DND-41 (cell line): ENCODE measurements around the gene GPALPP1.

Experiments
- ATAC-seq: fragments of 200-7000 bp; cut with Tn5 transposase; 3 replicates; pipeline ENCODE4 v1.9.1; 2021; ENCODE audit warnings: low read depth; ENCODE audit not compliant: insufficient read depth
- DNase-seq: peaks from one replicate; pipeline ENCODE4 v3.0.0-alpha.2; 2020
- H2AFZ ChIP-seq: 2 replicates; pipeline ENCODE4 v1.6.0; 2012; ENCODE audit warnings: low read depth, low read length
- H3K27ac ChIP-seq: 2 replicates; pipeline ENCODE4 v1.5.1; 2012; ENCODE audit warnings: low read length, inconsistent platforms
- H3K27me3 ChIP-seq: fragments of 200-600 bp; sonication (generic); 2 replicates; pipeline ENCODE4 v1.6.0; 2012; ENCODE audit warnings: low read length, mild to moderate bottlenecking, inconsistent platforms; ENCODE audit not compliant: insufficient read depth, poor library complexity
- H3K36me3 ChIP-seq: 2 replicates; pipeline ENCODE4 v1.5.1; 2012; ENCODE audit warnings: low read length, inconsistent platforms; ENCODE audit not compliant: insufficient read depth
- H3K4me1 ChIP-seq: 2 replicates; pipeline ENCODE4 v1.5.1; 2012; ENCODE audit warnings: mild to moderate bottlenecking, low read length; ENCODE audit not compliant: insufficient read depth
- H3K4me2 ChIP-seq: 2 replicates; pipeline ENCODE4 v1.6.0; 2012; ENCODE audit warnings: mild to moderate bottlenecking, moderate library complexity, low read length, inconsistent platforms; ENCODE audit not compliant: insufficient read depth
- H3K4me3 ChIP-seq, 2 experiments: fragments of 200-600 bp in 1 of 2; shearing (Covaris generic) in 1 of 2; 2 replicates each; pipeline ENCODE4 v1.5.1; 2012 to 2016; ENCODE audit warnings: inconsistent platforms in 2 of 2, low read length in 2 of 2, mild to moderate bottlenecking in 2 of 2, low read depth in 1 of 2, moderate library complexity in 1 of 2
- H3K79me2 ChIP-seq: 2 replicates; pipeline ENCODE4 v1.6.0; 2012; ENCODE audit warnings: low read length, inconsistent platforms; ENCODE audit not compliant: insufficient read depth
- H3K9ac ChIP-seq: 2 replicates; pipeline ENCODE4 v1.6.0; 2012; ENCODE audit warnings: low read depth, mild to moderate bottlenecking, inconsistent platforms, low read length, moderate library complexity
- H3K9me3 ChIP-seq: 2 replicates; pipeline ENCODE4 v1.5.1; 2012; ENCODE audit warnings: low read length, moderate library complexity, mild to moderate bottlenecking, inconsistent platforms; ENCODE audit not compliant: insufficient read depth, severe bottlenecking
- H4K20me1 ChIP-seq: 2 replicates; pipeline ENCODE4 v1.6.0; 2012; ENCODE audit warnings: low read length; ENCODE audit not compliant: insufficient read depth
- CTCF ChIP-seq: IDR thresholded peaks from 2 replicates; pipeline ENCODE4 v1.5.1; 2012; ENCODE audit warnings: borderline replicate concordance, low read length, moderate library complexity, mild to moderate bottlenecking; ENCODE audit not compliant: poor library complexity, severe bottlenecking; ENCODE audit errors: extremely low read depth
- EZH2 ChIP-seq: IDR thresholded peaks from 3 replicates; pipeline ENCODE4 v1.6.1; 2012; ENCODE audit warnings: borderline replicate concordance, low read depth, mild to moderate bottlenecking, moderate library complexity, low read length, inconsistent platforms; ENCODE audit not compliant: severe bottlenecking

The GPALPP1 gene

GRCh38 chr13:45049478-45049877, 60.1 kb downstream of the GPALPP1 start:
- H3K79me2 ChIP-seq = no peaks in the 10 kb centered on the region
- ATAC-seq = no peak
- H3K27ac ChIP-seq = no peak overlapping the region
- no peaks in the 10 kb centered on the region for H3K36me3 ChIP-seq
- H2AFZ ChIP-seq = no peak overlapping the region
- peaks cover 3% of the 10 kb centered on the region; the same call in 1 of the 2 replicates for H3K4me1 ChIP-seq
- TF ChIP-seq CTCF (no peak), EZH2 (no peak)
- H3K4me2 ChIP-seq = no peak overlapping the region
- no peak for DNase-seq
- no peaks in the 10 kb centered on the region for H3K9me3 ChIP-seq
- H3K27me3 ChIP-seq = no peaks in the 10 kb centered on the region
- H4K20me1 ChIP-seq = no peaks in the 10 kb centered on the region
- no peak overlapping the region for H3K4me3 ChIP-seq
- no peak overlapping the region for H3K9ac ChIP-seq

- H3K36me3 ChIP-seq = no peaks in the 10 kb centered on the region
- no peaks in the 10 kb centered on the region for H4K20me1 ChIP-seq
- H3K4me3 ChIP-seq = no peak overlapping the region
- H3K27ac ChIP-seq = no peak overlapping the region
- H3K79me2 ChIP-seq = no peaks in the 10 kb centered on the region
- H3K4me1 ChIP-seq = peaks cover 3% of the 10 kb centered on the region; the same call in 1 of the 2 replicates
- H3K27me3 ChIP-seq = peaks cover 5% of the 10 kb centered on the region
- ATAC-seq = no peak
- DNase-seq = no peak
- no peak overlapping the region for H3K4me2 ChIP-seq
- TF ChIP-seq CTCF (no peak), EZH2 (no peak)
- no peaks in the 10 kb centered on the region for H3K9me3 ChIP-seq
- H3K9ac ChIP-seq = no peak overlapping the region
- H2AFZ ChIP-seq = no peak overlapping the region
Measured at GRCh38 chr13:45051315-45051714, 62.0 kb downstream of the GPALPP1 start.

- TF ChIP-seq EZH2 (no peak), CTCF (no peak)
- Histone ChIP-seq H3K27ac (no peak overlapping the region), H3K4me2 (no peak overlapping the region), H3K9ac (no peak overlapping the region), H3K4me3 (no peak overlapping the region), H3K9me3 (no peaks in the 10 kb centered on the region), H3K27me3 (peaks cover 5% of the 10 kb centered on the region), H3K36me3 (no peaks in the 10 kb centered on the region), H3K79me2 (no peaks in the 10 kb centered on the region), H2AFZ (no peak overlapping the region), H4K20me1 (no peaks in the 10 kb centered on the region), H3K4me1 (no peaks in the 10 kb centered on the region)
- ATAC-seq (no peak), DNase-seq (no peak)
Measured at GRCh38 chr13:45055198-45055901, 66.0 kb downstream of the GPALPP1 start.
